Femur (tissue), 1 donor: ENCODE results near the gene DNAJB1.
A peak's percentile ranks its signal among the peaks of the same experiment; 100 is the strongest.

Source experiments
- DNase-seq: peaks from one replicate; pipeline ENCODE4 v3.0.0-alpha.2; 2017

Gene DNAJB1

GRCh38 chr19:14472202-14472938 is 45.8 kb downstream of the DNAJB1 start:
- peak; percentile 80 for DNase-seq

- no peak for DNase-seq
Observed at GRCh38 chr19:14471436-14472187, 46.6 kb downstream of the DNAJB1 start.

- DNase-seq, result no peak
Observed at GRCh38 chr19:14470031-14470876, 47.9 kb downstream of the DNAJB1 start.

- no peak for DNase-seq
Observed at GRCh38 chr19:14467816-14468215, 50.4 kb downstream of the DNAJB1 start.

GRCh38 chr19:14467391-14467790 is 50.8 kb downstream of the DNAJB1 start:
- no peak for DNase-seq
